Ovary (tissue), 1 donor: ENCODE measurements around the gene IMMP2L.

Experiments
- EP300 ChIP-seq: sonication (generic); formaldehyde crosslinking; IDR thresholded peaks from one replicate; pipeline ENCODE4 v1.6.1; 2017; ENCODE audit warnings: antibody characterized with exemption
- POLR2A ChIP-seq: fragments of 450-650 bp; IDR thresholded peaks from one replicate; pipeline ENCODE4 v1.6.1; 2017; ENCODE audit warnings: antibody characterized with exemption, mild to moderate bottlenecking, moderate library complexity

DNA sequence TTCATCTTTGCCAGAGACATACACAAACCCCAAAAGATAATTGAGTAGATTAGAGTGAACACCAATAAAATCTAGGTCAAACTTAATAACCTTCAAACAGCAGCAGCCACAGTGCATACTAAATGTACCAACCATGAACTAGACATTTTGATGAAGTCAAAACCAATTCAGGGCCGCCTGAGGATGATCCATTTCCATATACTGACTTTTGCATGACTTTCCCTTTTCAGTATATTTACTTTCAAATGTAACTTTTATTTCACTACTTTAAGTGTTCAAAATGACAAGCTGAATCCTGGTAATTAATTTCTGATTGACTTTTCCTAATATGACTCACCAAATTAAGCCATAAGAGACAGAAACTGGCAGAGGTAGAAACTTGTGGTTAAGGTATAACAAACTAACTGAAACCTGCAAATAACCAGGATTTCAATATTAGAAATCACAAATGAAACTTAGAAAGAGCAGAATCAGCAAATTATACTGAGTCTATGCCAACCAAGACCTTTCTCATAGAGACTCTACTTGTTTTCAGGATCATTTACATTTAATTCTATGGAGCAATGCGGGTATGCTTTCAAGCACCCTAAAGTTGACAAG, 643.2 kb downstream of the IMMP2L start:
- no peak for TF ChIP-seq POLR2A
- no peak for TF ChIP-seq EP300
